SW480 (cell line): ENCODE results near the gene SND1.

Source experiments
- DNase-seq: peaks from one replicate; pipeline ENCODE4 v3.0.0-alpha.2; 2016; ENCODE audit warnings: low spot score

SND1 gene

DNA sequence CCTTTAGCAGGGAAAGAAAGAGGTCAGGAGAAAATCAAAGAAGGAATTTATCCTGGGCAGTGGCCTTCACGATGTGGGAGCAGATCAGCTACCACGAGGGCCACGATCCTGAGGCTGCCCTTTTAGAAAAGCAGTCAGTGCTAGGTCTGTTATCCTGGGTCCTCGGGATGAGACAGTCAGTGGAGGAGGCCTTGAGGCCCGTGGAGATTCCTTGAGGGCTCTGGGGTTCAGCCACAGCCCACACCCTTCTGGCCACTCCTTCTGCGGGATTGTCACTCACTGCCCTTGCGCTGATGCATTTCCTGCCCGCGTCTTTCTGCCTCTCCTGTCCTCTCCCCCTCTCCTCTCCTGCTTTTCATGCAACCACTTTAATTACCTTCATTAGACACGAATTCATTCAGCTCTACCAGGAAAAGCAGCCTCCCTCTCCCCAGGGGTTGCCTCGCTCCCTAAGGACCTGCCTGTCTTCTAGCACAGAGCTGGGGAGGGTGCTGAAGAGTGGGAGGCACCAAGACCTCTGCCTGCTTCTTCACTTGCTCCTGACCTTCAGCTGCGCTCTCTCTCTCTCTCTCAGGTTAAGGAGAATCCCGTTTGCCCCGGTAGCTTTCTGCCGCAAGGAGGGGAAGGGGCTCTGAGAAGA, 421.8 kb downstream of the SND1 start:
- DNase-seq, result no peak

DNA sequence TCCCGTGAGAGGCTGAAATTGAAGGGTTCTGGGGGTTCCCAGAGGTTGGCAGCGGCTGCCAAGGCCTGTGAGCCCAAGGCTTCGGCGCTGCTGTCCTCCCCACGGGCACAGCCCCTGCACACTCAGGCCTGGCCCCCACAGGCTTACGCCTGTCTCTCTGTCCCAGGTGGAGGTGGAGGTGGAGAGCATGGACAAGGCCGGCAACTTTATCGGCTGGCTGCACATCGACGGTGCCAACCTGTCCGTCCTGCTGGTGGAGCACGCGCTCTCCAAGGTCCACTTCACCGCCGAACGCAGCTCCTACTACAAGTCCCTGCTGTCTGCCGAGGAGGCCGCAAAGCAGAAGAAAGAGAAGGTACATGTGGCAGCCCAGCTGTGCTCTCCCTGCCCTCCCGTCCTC, 422.3 kb downstream of the SND1 start:
- DNase-seq, result no peak

DNA sequence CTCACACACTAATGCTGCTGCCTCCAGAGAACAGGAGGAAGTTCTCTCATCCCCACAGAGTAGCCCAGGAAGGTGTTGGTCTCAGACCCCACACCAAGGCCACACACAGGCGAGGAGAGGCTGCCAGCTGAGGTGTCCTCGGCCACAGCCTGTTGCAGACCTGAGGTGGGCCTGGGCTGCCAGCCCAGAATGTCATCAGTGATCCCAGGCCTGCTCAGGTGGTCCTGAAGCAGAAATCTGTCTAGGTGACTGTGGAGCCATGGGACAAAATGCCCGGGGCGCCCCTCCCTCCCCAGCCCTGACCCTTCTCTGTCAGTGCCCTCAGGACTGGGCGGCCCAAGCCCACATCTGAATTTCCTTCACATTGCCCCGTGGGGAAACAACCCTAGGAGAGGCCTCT, 422.7 kb downstream of the SND1 start:
- no peak for DNase-seq

DNA sequence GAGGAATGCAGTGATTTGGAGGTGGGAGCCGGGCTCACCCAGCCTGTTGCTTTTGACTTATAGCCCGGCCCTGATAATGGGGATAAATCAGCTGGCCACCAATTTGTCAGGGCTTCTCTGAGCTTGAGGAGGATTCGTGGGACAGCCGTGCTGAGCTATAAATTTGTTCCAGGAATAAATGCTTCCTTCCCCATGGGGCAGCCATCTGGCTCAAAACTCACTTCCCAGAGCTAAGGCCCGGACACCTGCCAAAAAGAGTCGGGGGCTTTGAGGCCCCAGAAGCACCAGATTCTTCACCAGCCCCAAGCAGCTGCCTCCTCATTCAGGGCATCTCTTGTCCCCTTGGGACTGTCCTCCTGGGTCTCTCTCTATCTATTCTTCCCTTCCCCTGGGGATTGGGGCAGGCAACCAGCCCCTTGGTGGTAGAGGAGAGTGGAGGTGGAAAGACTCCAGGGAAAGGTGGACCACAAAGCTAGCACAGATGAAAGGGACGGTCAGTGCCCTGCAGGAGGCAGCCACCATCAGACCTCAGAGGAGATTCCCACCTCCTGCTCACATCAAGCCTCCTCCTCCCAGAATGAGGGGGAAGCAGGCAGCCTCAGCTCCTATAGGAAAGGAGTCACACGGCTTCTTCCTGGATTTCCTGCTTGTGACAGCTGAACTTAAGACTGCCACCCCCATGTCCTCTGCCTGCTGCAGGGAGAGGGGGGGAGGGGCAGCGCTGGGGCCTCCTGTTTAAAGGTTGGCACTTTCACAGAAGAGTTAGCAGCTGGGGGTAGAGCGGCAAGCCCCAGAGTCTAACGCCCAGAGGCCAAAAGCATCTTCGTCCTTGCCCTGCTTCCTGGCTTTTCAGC, 423.5 kb downstream of the SND1 start:
- no peak for DNase-seq

DNA sequence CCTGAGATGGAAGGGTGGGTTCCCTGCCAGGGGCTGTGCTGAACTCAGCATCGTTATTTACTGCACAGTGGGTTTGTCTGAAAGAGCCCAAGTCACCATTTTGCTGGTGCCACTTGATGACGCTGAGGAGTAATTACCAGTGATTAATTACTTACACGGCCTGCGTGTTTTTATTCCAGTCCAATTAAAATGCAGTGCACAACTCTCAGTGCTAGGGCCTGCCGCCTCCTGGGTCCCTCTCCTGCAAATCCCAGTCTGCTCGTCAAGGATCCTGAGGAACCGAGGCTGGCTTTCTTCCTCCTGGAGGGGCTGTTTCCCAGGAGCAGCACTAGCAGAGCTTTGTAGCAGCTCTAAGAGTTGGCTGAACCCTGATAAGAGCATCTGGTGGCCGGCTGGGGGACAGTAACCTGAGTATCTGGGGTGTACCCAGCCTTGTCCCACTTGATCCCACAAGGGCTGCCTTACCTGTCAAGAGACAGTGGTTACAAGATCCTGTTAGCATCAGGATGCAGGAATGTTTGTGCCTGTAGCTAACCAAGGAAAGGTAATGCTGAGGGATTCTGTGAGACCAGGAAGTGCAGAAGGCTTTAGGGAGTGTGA, 424.3 kb downstream of the SND1 start:
- no peak for DNase-seq

DNA sequence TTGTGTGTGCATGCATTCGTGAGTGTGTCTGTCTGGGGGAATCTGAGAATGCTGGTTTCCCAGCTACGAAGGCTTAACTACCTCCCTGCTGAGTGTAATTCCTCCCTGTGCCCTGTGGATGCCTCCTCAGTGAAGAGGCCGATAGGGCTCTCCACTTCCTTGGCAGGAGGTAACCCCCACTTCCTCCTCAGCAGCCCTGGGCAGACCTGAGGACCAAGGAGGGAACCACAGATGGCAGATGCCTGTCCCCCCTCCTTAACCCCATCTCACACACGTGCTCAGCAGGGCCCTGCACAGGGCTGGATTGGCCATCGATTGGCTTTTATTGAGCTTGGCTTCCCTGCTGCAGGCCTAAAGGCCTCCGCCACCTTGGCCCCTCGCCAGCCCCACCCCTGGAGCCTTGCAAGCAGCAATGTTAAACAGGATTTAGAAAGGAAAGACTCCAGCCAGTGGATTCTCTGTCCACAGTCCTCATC, 424.8 kb downstream of the SND1 start:
- no peak for DNase-seq

DNA sequence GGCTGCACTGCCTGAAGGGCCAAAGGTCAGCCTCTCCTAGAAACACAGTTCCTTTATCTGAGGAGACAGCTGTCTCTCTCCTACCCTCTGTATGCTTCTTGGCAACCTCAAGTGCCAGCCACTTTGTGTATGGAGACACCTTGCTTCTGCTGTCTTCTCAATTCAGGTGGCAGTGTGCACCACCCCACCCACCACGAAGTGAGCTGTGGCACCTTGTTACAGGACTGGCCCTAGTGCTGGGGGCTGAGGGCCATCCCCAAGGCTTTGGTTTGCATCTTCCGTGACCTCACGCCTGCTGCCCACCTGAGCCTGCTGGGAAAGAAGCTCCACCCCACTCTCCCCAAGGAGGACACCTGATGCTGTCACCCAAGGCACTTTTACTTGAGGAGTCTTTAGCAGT, 426.3 kb downstream of the SND1 start:
- no peak for DNase-seq

DNA sequence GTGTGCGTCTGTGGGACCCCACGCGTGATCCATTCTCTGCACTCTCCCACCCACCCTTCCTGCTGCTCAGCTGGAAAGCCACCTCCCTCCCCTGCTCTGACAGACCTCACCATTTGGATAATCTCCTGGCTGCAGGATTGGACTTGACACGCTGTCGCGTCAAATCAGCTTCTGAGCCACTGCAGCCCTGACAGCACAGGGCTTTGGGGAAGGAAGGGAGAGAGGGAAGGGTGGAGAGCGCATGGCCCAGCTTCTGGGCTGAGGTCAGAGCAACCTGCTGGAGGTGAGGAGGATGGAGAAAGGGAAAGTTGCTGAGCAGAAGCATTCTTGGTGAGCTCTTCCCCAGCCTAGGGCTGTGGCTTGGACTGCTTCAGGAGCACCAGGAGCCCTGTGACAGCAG, 428.2 kb downstream of the SND1 start:
- DNase-seq, result no peak

DNA sequence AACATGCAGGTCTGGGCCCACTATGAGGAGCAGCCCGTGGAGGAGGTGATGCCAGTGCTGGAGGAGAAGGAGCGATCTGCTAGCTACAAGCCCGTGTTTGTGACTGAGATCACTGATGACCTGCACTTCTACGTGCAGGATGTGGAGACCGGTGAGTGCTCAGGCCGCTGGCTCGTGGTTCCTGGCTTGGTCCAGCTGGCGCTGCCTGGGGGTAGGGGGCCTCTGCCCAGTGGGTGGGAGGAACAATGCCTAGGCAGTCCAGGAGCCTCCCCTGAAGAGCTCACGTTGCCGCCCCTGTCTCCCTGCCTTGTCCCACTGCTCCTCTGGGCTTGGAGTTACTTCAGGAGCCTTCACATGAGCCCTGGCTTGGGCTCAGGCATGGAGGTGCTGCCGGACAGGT, 429.4 kb downstream of the SND1 start:
- no peak for DNase-seq

DNA sequence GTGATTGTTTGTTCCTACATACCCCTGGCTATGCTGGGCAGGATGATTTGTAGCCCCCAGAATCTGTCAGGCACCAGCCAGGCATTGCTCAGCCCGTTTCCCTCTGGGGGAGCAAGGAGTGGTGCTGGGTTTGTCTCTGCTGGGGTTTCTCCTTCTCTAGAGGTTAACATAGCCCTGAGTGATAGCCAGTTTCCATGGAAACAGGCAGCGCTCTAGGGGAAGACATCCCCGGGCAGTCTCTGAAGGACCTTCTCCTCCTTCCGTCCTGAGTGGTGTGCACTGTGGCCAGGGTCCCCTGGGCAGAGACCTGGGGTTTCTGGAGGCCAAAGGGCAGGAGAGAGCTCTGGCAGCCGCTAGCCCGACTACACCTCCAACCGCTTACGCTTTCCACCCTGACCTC, 429.8 kb downstream of the SND1 start:
- no peak for DNase-seq

DNA sequence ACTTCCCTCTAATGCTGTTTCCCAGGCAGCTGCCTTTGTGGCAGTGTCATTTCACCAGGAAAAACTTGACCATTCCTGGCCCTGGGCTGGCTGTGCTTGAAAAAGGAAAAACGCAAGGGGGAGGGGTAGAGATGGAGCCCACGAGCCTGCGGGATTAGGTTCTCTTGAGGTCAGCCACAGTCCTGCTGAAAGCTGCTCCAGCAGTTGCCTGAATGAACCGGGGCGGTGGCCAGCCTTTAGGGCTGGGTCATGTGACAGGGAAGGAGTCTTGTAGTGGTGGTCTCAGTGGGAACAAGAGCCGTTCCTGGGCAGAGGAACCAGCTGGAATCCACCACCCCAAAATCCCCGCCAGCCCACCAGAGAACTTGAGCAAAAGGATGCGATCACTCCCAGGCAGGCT, 430.4 kb downstream of the SND1 start:
- DNase-seq, result no peak

DNA sequence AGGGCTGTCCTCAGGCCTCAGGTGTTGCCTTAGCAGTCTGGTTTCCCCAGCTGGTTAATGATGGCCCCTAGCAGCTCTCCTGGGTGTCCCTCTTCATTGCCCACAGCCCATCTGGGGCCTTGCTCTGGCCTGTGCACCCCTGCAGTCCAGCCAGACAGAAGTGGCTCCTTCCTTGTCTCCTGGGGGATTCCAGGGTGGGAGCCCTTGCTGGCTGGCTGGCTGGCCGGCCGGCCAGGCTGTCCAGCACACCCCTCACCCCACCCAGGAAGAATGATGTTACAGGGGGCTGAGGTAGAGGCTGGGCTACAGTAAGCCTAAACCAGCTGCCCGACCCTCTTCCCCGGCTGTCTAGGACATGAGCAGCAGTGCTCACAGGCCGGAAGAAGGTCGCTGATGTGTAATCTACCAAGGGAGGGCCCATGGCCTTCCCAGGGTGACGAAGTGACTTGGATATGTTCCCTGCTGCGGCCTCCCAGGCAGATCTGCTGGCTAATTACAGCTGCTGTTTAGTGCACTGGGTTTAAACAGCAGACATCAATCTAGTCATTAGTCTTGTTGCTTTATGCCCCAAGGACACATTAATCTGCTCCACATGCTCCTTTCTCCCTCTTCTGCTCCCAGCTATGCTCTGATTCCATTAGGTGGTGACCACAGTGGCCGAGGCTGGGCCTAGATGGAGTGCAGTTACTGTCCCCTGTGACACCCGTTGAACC, 433.1 kb downstream of the SND1 start:
- DNase-seq, result no peak

DNA sequence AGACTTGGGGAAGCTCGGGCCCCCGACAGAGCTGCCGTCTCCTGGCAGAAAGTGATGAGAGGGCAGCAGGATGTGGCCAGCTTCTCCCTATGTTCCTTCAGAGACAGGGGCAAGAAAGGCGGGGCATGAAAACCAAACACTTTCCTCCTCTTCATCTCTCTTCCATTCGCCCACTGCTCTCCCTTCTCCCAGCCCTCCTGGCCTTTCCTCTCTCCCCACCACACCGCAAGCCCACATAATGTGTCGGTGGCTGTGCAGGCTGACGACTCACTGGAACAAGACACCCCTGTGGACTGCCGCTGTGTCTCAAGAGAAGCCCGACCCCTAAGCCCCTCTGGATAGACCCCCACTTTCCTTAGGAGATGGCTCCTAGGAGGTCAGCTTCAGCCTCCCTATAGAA, 438.5 kb downstream of the SND1 start:
- no peak for DNase-seq

DNA sequence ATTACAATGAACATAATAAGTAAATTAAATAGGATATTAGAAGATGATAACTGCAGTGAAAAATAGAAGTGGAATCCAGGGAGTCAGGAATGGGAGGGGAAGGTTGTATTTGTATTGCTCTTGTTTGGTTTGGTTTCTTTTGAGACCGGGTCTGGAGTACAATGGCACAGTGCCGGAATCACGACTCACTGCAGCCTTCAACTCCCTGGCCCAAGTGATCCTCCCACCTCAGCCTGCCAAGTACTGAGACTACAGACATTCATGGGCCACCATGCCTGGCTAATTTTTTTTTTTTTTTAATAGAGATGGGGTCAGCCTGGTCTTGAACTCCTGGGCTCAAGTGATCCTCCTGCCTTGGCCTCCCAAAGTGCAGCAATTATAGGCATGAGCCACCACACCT, 439.1 kb downstream of the SND1 start:
- no peak for DNase-seq

DNA sequence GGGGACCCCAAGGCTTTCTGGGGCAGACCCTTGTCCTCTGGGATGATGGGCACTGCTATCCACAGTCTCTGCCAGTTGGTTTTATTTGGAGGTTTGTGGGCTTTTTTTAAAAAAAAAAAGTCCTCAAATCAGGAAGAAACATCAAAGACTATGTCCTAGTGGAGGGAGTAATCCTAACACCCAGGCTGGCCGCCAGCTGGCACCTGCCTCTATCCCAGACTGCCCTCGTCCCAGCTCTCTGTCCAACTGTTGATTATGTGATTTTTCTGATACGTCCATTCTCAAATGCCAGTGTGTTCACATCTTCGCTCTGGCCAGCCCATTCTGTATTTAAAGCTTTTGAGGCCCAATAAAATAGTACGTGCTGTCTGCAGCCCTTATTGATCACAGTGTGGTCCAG, 440.2 kb downstream of the SND1 start:
- DNase-seq, result no peak

DNA sequence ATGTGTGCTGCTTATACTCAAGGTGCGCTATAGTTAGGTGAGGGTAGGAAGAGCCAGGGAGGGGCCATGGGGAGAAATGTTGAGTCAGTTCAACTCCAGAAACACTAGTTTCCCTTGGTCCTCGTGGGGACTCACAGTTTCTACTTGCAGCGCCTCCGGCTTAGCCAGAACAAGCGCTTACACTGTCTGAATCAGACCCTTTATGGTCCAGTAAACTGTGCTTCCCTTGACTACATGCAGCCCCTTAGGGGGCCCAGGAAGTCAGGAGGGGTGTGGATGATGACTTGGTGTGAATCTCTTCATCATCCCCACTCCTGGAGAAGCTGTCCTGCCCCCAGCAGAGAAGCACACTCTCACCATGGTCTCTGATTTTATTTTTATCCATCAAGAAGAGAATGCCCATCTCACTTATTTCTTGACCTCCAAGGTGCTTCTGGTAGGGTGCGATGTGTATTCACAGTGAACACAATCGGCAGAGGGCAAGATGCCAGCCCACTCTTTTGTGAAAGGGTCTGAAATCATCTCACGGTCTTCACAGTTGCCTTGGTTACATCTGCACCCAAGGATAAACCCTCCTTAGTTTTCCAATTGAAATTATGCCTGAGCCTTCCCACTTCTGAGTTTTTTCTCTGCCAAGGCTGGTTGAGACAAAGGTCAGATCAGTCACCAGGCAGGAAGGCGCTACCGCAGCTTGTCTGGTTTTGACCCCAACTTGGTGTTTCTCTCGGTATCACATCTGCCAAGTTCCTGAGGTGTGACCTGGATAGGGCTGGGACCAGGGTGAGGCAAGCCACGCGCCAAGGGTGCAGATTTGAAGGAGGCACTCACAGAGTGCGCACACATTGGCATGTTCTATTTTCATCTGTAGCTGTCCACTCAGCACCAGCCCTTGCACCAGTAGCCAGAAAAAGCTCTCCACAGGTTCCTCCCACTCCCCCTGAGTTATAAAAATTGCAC, 441.9 kb downstream of the SND1 start:
- DNase-seq, result no peak

DNA sequence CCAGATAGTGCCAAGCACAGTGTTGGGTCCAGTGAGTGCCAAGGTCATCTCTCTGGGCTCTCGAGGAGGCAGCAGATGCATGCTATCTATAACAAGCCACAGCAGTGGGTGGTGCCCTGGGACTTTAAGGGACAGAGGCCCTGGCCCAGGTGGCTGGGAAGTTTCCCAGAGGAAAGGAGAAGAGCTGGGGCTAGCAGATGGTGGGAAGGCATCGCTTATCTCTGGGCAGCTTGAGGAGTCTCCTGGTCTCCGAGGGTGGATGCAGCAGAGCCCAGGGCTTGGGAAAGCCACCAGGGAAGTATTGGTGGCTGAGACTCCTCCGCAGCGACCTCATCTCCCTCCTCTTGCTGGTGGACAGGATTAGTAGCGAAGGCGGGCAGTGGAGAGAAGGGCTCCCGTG, 442.7 kb downstream of the SND1 start:
- no peak for DNase-seq

DNA sequence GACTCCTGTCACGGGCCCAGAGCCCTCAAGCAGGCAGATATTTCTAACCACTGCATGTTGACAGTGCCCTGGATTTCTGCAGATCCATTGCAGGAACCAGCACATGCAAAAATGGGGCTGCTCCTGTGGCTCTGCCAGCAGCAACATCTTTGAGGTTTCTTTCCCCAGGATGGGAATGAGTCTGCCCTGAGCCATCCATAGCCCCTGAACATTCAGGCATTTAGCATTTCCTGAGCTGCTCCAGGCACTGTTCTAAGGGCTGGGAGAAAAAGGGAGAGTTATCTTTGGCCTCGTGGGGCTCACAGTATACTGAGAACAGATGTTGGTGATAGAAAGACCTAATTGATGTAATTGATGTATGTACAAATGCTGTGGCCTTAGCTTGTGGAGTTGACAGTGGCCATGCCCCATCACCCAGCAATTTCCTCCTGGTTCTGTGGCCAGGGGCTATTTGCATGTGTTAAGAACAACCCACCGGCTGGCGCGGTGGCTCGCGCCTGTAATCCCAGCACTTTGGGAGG, 445.3 kb downstream of the SND1 start:
- no peak for DNase-seq

DNA sequence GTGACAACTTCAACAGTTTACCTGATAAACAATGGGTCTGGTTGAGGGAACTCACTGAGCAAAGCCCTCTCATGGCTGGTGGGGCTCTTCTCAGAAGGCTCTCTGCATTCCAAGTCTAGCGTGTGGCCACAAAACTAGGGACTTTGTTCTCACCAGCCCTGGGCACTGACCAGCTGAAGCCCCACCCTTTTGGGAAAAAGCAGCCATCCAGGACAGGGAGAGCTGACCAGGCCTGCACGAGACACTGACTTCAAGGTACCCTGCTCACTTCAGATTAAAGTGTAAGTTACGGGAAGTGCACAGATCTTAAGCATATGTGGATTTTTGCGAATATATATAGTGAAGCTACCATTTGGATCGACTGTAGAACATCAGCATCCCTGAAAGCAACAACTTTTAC, 446.6 kb downstream of the SND1 start:
- DNase-seq, result no peak

DNA sequence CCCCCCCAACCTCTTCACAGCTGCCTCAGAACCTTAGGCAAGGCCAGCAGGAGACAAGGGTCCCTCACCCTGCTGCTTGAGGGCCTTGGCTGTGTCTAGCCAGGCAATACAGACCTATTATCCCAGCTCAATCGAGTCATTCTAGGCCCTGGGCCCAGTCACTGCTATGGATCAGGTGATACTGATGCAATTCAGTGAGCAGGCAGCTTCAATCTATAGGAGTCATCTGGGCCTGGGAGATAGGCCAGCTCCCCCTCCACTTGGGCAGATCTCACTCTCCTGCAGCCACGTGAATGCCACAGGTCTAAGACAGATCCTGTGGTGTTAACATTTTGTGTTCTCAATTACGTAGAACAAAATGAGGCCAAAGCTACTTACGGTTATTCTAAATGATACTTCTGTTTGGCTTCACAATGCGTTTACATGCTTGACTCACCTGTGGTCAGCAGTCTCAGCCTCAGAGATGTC, 447.2 kb downstream of the SND1 start:
- DNase-seq, result no peak
